ENCODE data around the gene DNA2.

DNA sequence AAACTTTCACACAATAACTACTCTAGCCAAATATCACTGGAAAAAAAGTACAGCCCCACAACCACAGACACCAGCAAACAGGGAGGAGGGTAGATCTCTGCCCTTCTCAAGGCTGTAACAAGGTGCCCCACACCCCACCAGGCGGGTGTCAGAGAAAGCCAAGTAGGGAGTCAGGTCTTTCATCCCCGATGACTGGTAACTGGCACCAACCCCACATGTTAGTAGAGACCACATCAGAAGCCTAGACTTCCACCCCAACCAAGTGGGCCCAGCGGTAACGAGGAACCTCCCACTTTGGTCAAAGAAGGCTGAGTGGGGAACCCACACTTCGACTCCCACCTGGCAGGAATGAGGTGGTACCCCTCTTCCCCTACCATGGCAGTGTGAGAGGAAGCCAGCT, 48.3 kb downstream of the DNA2 start:
- no peak for TF ChIP-seq CTCF (IDR thresholded peaks at IDR 0.05)
- no peak for TF ChIP-seq POLR2A (IDR thresholded peaks at IDR 0.05)
